HK-2 (cell line): ENCODE data around the gene PDLIM7.

Source experiments
- DNase-seq: peaks from one replicate; pipeline ENCODE4 v3.0.0-alpha.2; 2018; ENCODE audit not compliant: unreplicated experiment

Gene PDLIM7

DNA sequence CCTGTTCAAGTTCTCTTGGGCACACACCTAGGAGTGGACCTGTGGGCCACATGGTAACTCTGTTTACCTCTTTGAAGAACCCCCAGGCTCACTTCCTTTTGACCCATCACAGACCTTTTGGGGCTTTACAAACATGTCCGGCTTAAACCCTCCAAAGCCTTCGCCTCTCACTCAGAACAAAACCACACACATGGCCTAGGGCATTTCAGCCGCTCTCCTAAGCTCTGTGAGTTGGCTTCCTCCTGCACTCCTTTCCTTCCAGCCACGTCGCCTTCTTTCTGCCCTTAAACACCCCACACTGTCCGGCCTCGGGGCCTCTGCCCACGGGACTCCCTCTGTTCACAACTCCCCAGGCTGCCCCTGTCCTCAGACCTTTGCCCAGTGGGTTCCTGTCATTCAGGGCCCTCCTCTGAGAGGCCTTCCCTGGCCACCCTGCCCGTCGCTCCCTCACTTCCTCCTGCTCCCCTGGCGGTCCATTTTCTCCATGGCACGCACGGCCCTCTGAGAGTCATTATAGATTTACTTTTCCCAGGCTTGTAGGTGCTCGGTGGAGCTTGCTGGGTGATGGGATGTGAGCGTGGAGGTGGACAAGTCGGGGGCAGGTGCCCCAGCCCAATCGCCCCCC is 10.3 kb upstream of the PDLIM7 start:
- DNase-seq, result no peak

DNA sequence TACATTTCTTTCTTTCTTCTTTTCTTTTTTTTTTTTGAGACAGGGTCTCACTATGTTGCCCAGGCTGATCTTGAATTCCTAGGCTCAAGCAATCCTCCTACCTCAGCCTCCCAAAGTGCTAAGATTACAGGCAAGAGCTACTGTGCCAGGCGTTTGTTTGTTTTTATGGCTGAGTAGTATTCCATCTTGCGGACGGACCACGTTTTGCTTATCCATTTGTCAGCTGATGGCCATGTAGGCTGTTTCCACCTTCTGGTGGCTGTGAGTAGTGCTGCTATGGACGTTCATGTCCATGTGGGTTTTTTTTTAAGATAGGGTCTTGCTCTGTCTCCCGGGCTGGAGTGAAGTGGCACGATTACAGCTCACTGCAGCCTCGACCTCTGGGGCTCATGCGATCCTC is 9.8 kb upstream of the PDLIM7 start:
- DNase-seq, result no peak

DNA sequence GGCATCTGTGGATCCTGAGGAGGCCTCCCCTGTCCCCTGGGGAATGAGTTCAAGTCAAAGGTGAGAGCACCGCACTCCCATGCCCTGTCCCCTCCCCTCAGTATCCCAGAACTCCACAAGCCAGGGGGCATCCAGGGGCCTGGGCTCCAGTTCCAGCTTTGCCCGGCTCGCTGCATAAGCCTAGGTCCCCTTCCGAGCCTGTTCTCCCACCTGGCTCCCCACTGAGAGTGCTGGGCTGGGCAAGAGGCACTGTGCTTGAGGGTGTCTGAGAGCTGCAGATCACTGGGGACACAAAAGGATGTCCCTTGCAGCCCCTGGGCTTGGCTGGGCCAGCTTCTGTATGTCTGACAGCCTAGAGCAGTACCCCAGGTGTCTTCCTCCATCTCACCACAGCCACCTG is 7.7 kb upstream of the PDLIM7 start:
- no peak for DNase-seq

DNA sequence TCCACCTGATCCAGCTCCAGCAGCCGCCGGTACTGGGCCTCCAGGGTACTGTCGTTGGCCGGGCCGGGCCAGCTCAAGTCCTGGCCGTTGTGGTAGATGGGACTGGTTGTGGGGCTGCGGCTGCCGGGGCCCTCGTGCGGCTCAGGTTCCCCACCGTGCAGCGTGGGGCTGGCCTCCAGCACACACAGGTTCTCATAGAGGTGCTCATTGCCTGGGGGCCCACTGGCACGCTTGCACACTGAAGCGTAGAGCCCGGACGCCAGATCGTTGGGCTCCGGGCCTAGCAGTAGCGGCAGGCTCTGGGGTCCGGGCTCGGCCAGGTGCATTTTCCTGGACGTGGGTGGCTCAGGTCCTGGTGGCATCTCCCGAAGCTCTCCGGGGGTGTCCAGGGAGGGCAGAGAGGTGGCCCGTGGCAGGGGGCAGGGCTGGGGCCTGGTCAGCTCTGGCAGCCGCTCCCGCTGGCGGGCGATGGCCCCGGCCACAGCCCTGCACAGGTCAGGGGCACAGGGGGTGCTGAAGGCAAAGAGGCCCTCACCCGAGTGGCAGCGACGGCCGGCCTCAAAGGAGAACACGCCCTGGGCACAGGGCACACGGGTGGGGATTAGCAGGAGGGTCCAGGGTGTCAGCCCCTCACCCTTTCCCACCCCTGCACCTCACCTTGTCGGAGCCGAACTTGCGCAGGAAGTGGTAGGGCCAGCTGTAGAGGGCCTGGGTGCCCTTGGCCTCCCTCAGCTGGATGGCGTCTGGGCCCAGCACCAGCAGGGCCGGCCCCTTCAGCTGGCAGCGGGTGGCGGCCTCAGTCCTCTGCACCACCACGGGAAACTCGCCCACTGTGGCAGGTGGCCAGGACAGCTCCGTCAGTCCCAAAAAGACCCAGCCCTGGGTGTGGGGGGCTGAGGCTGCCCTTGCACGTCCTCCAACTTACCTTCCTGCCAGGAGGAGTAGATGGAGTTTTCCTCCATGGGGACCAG is 7.0 kb upstream of the PDLIM7 start:
- no peak for DNase-seq

DNA sequence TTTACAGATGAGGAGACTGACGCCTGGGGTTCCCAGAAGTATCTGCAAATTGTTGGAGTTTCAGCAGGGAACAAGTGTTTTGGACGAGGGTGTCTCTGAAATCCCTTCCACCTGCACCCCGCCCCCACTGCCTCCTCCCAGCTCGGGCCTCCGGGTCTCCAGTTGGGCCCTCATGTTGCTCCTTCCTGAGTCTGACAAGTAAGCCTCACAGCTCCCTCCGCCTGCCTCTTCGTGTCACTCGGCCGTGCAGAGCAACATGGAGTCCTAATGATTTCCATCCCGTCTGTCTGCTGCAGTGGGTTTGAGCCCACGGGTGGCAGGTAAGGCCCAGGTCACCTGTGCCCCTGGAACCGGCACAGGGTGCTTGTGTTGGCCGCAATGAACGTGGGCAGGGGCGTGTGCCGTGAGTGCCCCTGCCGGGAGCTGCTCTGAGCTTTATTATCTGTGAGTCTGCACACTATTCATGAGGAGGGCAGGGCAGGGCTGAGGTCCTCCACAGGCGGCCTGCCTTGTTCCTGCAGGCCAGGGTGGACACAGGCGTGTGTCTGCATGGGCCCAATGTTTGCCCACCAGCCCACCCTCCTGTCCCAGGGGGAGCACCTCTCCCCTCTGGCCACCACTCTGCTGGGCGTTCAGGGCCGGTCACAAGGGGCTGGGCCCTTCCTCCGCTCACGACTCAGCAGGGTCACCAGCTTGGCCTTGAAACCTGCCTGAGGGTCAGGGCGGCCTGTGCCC is 6.1 kb upstream of the PDLIM7 start:
- DNase-seq, result no peak

DNA sequence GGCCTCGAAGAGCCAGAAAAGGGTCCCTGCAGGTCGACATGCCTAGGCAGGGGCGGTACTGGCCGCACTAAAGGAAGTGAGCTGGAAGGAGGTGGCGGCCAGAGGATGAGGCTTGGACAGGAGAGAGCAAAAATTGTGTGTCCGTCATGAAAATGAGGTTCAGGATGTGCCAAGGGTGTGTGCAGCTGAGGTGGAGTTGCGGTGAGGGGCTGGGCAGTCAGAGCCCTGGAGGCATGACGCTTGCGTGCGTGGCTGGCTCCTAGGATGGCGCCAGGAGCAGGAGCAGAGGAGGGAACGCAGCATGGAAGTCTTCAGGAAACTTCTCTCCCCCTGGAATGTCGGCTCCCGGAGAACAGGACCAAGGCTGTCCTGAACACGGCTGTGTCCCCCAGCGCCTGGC is 5.5 kb upstream of the PDLIM7 start:
- no peak for DNase-seq

DNA sequence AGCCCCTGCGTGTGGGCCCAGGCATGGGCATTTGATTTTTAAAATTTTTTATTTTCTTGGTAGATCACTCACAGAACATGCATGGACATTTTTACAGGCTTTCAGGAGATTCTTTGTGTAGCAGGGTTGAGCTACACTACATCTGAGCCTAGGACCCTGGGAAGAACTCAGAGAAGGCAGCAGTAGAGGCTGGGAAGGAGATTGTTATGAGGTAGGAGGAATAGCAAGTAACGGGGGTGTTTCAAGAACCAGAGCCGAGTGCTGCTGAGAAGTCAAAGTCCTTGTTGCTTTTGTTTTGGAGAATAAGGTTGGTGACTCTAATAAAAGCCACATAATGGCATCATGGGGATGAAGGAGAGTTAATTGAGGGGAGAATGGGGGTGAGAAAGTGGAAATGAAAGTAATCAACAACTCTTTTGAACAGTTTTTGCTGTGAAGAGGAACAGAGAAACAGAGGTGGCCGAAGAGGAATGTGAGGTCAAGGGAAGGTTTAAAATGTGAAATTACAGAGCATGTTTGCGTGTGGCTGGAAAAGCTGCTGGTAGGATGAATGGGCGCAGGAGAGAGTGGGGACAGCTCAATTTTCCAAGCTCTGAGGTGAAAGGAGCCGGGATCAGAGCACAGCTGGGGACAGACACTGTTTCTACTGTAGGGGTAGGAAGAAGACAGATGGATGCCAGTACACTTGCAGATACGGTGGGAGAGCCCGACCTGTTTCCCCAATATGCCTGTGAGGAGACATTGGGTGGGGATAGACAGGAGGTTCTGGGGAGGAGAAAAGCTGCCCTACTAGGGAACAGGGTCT is 4.7 kb upstream of the PDLIM7 start:
- DNase-seq, result no peak

DNA sequence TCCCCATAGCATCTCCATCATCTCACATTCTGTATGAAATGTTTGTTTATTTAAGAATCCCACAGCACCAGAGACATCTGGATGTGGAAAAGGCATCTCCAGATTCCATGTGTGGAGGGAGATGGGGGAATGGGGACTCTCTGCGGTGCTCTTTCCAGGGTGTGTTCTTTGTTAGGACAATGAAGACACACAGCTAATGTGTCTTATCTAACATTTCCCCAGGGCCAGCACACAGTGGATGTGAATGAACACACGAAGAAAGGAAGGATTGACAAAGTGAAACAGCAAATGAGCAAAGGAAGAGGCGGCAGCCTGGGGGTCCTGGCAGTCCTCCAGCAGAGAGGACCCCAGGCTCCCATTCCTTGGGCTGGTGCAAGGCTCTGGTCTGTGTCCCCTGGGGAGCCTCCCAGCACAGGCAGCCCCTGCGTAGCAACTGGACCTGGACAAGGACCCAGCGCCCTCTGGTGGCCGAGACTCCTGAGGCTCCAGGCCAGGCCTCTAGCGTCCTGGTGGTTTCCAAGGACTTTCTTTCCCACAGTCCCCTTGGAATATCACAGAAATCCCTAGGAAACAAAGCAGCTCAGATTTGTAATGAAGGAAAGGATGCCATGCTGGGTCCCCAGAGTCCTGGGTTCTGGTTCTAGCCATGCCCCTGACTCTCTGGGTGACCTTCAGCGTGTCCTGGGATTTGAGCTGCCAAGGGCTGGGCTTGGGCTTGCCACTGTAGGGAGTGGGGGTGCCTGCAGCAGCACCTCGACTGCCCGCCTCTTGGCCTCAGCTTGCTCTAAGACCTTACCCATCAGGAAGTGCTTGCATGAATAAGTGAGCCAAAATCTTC is 3.5 kb upstream of the PDLIM7 start:
- DNase-seq, result peak; percentile 80

DNA sequence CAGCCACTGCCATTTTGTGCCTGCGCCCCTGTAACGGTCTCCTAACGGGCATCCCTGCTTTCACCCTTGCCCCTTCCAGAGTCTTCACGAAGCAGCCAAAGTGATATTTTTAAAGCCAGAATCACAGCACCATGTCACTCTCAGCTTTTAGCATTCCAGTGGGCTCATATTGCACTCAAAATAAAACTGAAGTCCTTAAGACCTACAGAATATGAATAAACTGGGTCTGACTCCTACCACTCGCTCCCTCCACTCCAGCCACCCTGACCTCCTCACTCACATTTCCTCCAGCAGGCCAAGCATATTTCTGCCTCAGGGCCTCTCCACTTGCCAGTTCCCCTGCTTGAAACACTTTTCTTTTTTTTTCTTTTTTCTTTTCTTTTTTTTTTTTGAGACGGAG is 2.4 kb upstream of the PDLIM7 start:
- no peak for DNase-seq

DNA sequence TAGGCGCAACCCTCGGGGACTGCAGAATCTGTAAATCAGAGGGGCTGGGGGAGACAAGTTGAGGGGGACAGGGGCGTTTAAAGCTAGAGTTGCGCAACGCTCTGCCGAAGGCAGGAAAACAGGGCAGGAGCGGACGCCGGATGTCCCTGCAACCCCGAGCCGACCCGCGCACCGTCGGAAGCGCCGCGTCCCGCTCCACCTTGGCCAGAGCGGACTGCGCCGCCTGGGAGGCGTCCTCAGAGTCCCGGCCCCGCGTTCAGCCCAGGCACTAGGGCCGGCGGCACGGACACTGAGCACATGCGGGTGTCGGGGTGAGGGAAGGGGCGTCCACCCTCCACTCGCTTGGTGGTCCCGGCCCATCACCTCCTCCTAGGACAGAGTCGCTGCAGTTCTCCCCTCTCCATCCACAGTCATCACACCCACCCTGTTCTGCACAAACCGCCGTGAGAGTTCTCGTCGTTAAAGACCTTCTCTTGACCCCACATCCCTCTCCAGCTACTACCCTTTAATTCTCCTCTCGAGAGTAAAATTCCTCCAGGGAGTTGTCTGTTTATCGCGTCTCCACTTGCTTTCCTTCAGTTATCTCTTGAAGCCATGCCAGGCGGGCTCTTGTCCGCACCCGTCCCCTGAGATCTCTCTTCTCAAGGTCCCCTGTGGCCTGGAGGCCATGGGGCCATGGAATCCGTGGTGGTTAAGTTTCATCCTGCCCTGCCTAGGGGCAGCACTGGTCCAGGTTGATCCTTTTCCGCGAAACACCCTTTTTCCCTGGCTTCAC is 796 bp upstream of the PDLIM7 start:
- DNase-seq, result no peak

DNA sequence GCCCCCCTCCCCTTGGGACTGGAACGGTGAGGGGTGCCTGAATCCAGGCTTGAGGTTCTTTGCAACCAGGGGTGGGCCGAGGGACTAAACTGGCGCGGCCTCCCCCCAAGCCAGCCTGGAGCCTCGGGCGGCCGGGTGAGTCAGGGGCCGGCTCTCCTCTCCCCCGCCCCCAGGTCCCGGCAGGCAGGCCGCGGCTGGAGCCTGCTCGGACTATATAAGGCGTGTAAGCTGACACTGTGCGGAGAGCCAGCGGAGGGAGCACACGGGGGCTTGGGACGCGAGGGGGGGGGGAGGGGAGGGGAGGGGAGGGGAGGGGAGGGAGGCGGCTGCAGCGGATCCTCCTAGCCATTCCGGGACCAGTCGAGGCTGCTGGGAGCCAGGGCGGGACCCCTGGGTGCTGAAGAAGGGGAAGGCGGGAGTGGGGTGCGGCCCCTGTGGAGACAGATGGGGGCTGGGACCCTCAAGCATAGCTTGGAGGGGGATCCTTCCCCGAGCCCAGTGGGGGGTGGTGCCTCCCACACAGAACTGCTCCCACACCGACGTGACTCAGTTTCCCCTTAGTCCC is 595 bp downstream of the PDLIM7 start:
- peak; percentile 81 for DNase-seq

DNA sequence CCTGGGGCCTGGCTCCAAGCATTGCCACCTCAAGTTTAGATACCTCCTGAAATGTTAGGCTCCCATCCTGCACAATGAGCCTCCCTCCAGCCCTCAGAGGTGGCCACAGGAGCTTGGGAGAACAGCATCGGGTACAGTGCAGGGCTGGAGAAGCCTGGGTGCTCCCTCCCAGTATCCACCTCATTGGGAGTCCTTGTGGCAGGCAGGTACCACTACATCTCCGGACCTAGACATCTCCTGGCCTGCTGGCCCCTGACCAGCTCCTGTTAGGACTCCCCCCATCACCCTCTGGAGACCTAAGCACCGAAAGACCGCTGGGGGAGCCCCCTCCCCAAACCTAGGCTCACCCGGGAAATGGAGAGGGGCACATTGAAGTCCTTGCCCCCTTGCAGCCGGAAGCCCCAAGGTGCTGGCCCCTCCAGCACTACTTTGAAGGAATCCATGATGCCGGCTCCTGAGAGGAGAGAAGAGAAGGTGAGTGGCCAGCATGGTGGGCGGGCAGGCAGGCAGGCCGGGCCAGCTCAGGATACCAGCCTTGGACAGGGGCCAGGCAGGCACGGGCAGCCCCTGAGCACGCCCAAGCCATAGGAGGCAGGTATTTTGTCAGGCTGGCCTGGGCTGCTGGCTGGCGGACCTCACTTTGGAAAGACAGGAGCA is 1.2 kb downstream of the PDLIM7 start:
- peak; percentile 55 for DNase-seq

DNA sequence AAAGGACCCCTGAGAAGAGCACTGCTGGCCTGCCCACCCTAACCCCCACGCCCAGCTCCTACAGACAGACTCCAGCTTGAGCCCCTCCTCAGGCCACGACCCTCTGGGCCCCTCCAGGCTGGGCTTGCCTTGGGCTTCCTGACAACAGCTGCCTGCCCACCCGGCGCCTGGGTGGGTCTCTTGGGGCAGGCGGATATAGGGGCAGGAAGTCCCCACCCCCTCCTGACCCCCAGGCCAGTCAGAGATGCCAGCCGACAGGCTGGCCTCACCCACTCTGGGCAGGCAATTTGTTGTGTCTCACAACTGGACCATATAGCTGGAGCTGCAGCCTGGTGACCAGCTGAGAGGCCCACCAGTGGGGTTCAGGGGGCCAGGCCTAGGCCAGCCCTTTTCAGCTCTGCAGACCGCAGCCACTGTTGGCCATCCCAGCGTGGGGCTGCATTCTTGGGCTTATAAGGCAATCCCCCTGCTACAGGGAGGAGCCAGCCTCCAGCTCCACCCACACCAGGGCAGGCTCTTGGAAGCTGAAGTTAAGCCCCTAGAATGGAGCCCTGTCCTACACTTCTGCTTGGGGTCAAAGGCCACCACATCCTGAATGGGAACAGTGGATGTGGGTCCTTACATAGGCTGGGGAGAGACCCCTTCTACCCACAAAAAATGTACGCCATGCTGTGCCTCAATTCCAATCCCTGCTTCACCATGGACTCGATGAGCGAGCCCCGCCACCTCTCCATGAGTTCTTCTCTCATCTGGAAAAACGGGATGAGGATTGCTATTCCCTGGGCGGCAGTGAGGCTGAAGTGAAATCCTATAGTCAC is 2.0 kb downstream of the PDLIM7 start:
- peak; percentile 89 for DNase-seq

DNA sequence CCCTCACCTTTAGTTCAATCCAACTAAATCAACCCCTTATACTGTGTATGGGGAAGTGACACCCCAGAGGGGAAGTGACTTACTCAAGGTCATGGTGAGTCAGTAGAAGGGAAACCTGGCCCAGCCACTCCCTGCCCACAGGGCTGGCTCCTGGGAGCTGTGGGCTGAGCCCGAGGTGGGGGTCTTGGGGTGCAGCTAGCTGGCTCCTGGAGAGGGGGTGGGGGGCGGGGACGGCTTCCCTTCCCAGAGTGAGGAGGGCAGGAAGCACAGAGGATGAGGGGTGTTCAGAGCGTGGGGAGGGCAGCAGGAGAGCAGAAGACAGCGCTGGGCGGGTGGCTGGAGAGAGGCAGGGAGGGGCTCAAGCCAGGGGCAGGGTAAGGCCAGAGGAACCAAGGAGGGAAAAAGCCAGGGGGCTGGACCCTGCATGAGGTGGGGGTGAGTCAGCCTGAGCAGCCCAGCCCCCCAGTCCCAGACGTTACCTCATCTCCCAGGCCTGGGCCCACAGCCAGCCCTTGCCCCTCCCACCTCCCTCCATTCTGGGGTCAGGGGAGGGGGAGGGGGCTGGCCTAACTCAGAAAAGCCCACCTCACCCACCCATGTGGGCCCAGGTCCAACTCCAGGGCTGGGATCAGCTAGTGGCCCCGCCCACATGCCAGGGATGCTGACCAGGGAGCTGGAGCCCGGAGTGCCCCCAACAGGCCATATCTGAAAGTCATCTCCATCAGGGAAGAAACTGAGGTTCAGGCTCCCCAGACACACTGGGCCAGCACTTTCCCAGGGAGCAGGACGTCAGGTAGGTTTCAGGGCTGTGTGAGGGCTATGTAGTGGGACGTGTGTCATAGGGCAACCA is 2.8 kb downstream of the PDLIM7 start:
- DNase-seq, result peak; percentile 91

DNA sequence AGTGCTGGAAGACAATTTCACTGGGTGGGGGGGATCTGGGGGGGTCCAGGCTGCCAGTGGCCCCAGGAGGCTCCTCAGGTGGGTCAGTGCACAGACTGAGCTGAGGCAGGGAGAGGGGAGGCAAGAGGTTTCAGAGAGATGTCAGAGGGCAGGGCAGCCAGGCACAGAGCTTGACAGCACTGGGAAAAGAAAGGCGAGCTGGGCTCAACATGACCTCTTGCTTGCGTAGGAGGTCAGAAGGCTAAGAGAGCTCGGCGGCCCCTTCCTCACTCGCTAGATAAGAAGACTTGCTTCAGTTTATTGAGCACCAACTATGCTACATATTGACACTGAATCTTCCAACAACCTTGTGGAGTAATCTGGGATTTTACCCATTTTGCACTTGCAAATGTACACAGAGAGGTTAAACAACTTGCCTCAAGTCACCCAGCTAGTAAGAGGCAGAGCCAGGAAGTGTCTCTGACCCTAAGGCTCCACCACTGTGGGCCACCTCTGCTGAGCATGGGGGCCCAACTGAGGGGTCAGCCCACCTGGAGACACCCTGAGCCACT is 3.5 kb downstream of the PDLIM7 start:
- DNase-seq, result no peak

DNA sequence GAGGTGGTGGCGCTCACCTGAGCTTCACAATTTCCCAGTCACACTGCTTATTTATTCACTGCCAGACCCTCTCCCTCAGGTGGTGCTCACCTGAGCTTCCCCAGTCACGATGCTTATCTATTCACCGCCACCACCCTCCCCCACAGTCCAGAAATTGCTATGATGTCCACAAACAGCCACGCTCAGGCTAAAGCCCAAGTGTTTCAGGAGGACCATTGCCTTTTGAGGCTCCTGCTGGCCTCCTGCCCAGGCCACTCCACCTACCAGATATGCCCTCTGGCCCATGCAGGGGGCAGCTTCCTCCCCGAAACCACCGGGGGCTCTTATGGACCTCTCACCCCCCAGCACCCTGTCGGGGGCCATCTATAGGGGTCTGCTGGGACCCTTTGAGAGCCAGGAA is 4.6 kb downstream of the PDLIM7 start:
- DNase-seq, result no peak
